ENCODE data around the gene ACER2.
"Not testable (repeated sequence)": the region's sequence is repeated elsewhere in the genome, so short reads cannot be mapped to it uniquely, and the experiment has no call there.

The ACER2 gene

GRCh38 chr9:19430201-19430760 lies 21.5 kb downstream of the ACER2 start:
- Histone ChIP-seq H3K4me1 (ENCODE audit: control insufficient read depth, insufficient read depth, low read length) (0 out of 2 replicates have a peak, but pooled peaks cover 3% of the 10 kb centered on the region), H3K27ac (ENCODE audit: low read depth, low read length) (no peak overlapping the region), H3K27me3 (ENCODE audit: control insufficient read depth, insufficient read depth, low read length) (no peaks in the 10 kb centered on the region), H3K36me3 (ENCODE audit: control insufficient read depth, insufficient read depth, low read length) (peaks cover 26% of the 10 kb centered on the region), H3K9ac (ENCODE audit: low read depth, low read length) (no peak overlapping the region), H3K4me3 (ENCODE audit: low read depth, low read length) (no peak overlapping the region), H3K9me3 (ENCODE audit: control insufficient read depth, insufficient read depth, low read length) (no peaks in the 10 kb centered on the region)

GRCh38 chr9:19431361-19432171 lies 22.8 kb downstream of the ACER2 start:
- H3K36me3 ChIP-seq (ENCODE audit: control insufficient read depth, insufficient read depth, low read length), result peaks cover 22% of the 10 kb centered on the region
- H3K27me3 ChIP-seq (ENCODE audit: control insufficient read depth, insufficient read depth, low read length), result no peaks in the 10 kb centered on the region
- no peaks in the 10 kb centered on the region for H3K9me3 ChIP-seq (ENCODE audit: control insufficient read depth, insufficient read depth, low read length)
- no peak overlapping the region for H3K4me3 ChIP-seq (ENCODE audit: low read depth, low read length)
- 0 out of 2 replicates have a peak, but pooled peaks cover 3% of the 10 kb centered on the region for H3K4me1 ChIP-seq (ENCODE audit: control insufficient read depth, insufficient read depth, low read length)
- H3K9ac ChIP-seq (ENCODE audit: low read depth, low read length), result no peak overlapping the region
- H3K27ac ChIP-seq (ENCODE audit: low read depth, low read length), result no peak overlapping the region

GRCh38 chr9:19432473-19432872 lies 23.7 kb downstream of the ACER2 start:
- H3K27ac ChIP-seq (ENCODE audit: low read depth, low read length), result no peak overlapping the region
- no peaks in the 10 kb centered on the region for H3K9me3 ChIP-seq (ENCODE audit: control insufficient read depth, insufficient read depth, low read length)
- no peak overlapping the region for H3K9ac ChIP-seq (ENCODE audit: low read depth, low read length)
- no peak overlapping the region for H3K4me3 ChIP-seq (ENCODE audit: low read depth, low read length)
- no peaks in the 10 kb centered on the region for H3K27me3 ChIP-seq (ENCODE audit: control insufficient read depth, insufficient read depth, low read length)
- 0 out of 2 replicates have a peak, but pooled peaks cover 3% of the 10 kb centered on the region for H3K4me1 ChIP-seq (ENCODE audit: control insufficient read depth, insufficient read depth, low read length)
- peaks cover 19% of the 10 kb centered on the region for H3K36me3 ChIP-seq (ENCODE audit: control insufficient read depth, insufficient read depth, low read length)

- H3K9ac ChIP-seq (ENCODE audit: low read depth, low read length); H3K27me3 ChIP-seq (ENCODE audit: control insufficient read depth, insufficient read depth, low read length); H3K9me3 ChIP-seq (ENCODE audit: control insufficient read depth, insufficient read depth, low read length); H3K27ac ChIP-seq (ENCODE audit: low read depth, low read length); H3K4me3 ChIP-seq (ENCODE audit: low read depth, low read length); H3K4me1 ChIP-seq (ENCODE audit: control insufficient read depth, insufficient read depth, low read length): not testable (repeated sequence)
- peaks cover 18% of the 10 kb centered on the region for H3K36me3 ChIP-seq (ENCODE audit: control insufficient read depth, insufficient read depth, low read length)
Measured at GRCh38 chr9:19433729-19434128, 24.9 kb downstream of the ACER2 start.

GRCh38 chr9:19440376-19440775 lies 31.6 kb downstream of the ACER2 start:
- Histone ChIP-seq H3K4me1 (ENCODE audit: control insufficient read depth, insufficient read depth, low read length) (peaks cover 19% of the 10 kb centered on the region), H3K9ac (ENCODE audit: low read depth, low read length) (no peak overlapping the region), H3K36me3 (ENCODE audit: control insufficient read depth, insufficient read depth, low read length) (peaks cover 15% of the 10 kb centered on the region), H3K27ac (ENCODE audit: low read depth, low read length) (no peak overlapping the region), H3K4me3 (ENCODE audit: low read depth, low read length) (no peak overlapping the region), H3K27me3 (ENCODE audit: control insufficient read depth, insufficient read depth, low read length) (no peaks in the 10 kb centered on the region), H3K9me3 (ENCODE audit: control insufficient read depth, insufficient read depth, low read length) (no peaks in the 10 kb centered on the region)

- H3K27me3 ChIP-seq (ENCODE audit: control insufficient read depth, insufficient read depth, low read length), result no peaks in the 10 kb centered on the region
- peaks cover 15% of the 10 kb centered on the region; the same call in 1 of the 2 replicates for H3K36me3 ChIP-seq (ENCODE audit: control insufficient read depth, insufficient read depth, low read length)
- H3K9ac ChIP-seq (ENCODE audit: low read depth, low read length), result no peak overlapping the region
- no peak overlapping the region for H3K4me3 ChIP-seq (ENCODE audit: low read depth, low read length)
- no peaks in the 10 kb centered on the region for H3K9me3 ChIP-seq (ENCODE audit: control insufficient read depth, insufficient read depth, low read length)
- peaks cover 26% of the 10 kb centered on the region for H3K4me1 ChIP-seq (ENCODE audit: control insufficient read depth, insufficient read depth, low read length)
- no peak overlapping the region for H3K27ac ChIP-seq (ENCODE audit: low read depth, low read length)
Measured at GRCh38 chr9:19440823-19441580, 32.2 kb downstream of the ACER2 start.

GRCh38 chr9:19441730-19442129 lies 32.9 kb downstream of the ACER2 start:
- no peak overlapping the region for H3K9ac ChIP-seq (ENCODE audit: low read depth, low read length)
- H3K27ac ChIP-seq (ENCODE audit: low read depth, low read length), result no peak overlapping the region
- H3K4me1 ChIP-seq (ENCODE audit: control insufficient read depth, insufficient read depth, low read length), result peaks cover 32% of the 10 kb centered on the region
- H3K36me3 ChIP-seq (ENCODE audit: control insufficient read depth, insufficient read depth, low read length), result peaks cover 12% of the 10 kb centered on the region; the same call in 1 of the 2 replicates
- H3K9me3 ChIP-seq (ENCODE audit: control insufficient read depth, insufficient read depth, low read length), result no peaks in the 10 kb centered on the region
- H3K27me3 ChIP-seq (ENCODE audit: control insufficient read depth, insufficient read depth, low read length), result no peaks in the 10 kb centered on the region
- H3K4me3 ChIP-seq (ENCODE audit: low read depth, low read length), result no peak overlapping the region

- Histone ChIP-seq H3K9ac (ENCODE audit: low read depth, low read length) (no peak overlapping the region), H3K27ac (ENCODE audit: low read depth, low read length) (no peak overlapping the region), H3K4me1 (ENCODE audit: control insufficient read depth, insufficient read depth, low read length) (peaks cover 37% of the 10 kb centered on the region), H3K27me3 (ENCODE audit: control insufficient read depth, insufficient read depth, low read length) (no peaks in the 10 kb centered on the region), H3K9me3 (ENCODE audit: control insufficient read depth, insufficient read depth, low read length) (no peaks in the 10 kb centered on the region), H3K36me3 (ENCODE audit: control insufficient read depth, insufficient read depth, low read length) (peaks cover 9% of the 10 kb centered on the region; the same call in 1 of the 2 replicates), H3K4me3 (ENCODE audit: low read depth, low read length) (no peak overlapping the region)
Measured at GRCh38 chr9:19442240-19442639, 33.4 kb downstream of the ACER2 start.

GRCh38 chr9:19445452-19445851 lies 36.6 kb downstream of the ACER2 start:
- H3K36me3 ChIP-seq (ENCODE audit: control insufficient read depth, insufficient read depth, low read length), result peaks cover 8% of the 10 kb centered on the region; the same call in 1 of the 2 replicates
- no peaks in the 10 kb centered on the region for H3K9me3 ChIP-seq (ENCODE audit: control insufficient read depth, insufficient read depth, low read length)
- H3K27ac ChIP-seq (ENCODE audit: low read depth, low read length), result peak overlapping the region; percentile 57
- H3K27me3 ChIP-seq (ENCODE audit: control insufficient read depth, insufficient read depth, low read length), result no peaks in the 10 kb centered on the region
- peaks cover 41% of the 10 kb centered on the region for H3K4me1 ChIP-seq (ENCODE audit: control insufficient read depth, insufficient read depth, low read length)
- no peak overlapping the region for H3K4me3 ChIP-seq (ENCODE audit: low read depth, low read length)
- no peak overlapping the region for H3K9ac ChIP-seq (ENCODE audit: low read depth, low read length)

GRCh38 chr9:19446361-19446861 lies 37.6 kb downstream of the ACER2 start:
- Histone ChIP-seq H3K27ac (ENCODE audit: low read depth, low read length) (peak overlapping the region; percentile 57), H3K9me3 (ENCODE audit: control insufficient read depth, insufficient read depth, low read length) (no peaks in the 10 kb centered on the region), H3K9ac (ENCODE audit: low read depth, low read length) (no peak overlapping the region; the same call in 1 of the 2 replicates), H3K27me3 (ENCODE audit: control insufficient read depth, insufficient read depth, low read length) (no peaks in the 10 kb centered on the region), H3K4me3 (ENCODE audit: low read depth, low read length) (peak overlapping the region; percentile 29; the same call in 1 of the 2 replicates), H3K4me1 (ENCODE audit: control insufficient read depth, insufficient read depth, low read length) (peaks cover 40% of the 10 kb centered on the region), H3K36me3 (ENCODE audit: control insufficient read depth, insufficient read depth, low read length) (peaks cover 11% of the 10 kb centered on the region)

Data from HUES48 (cell line).